HG03280 (cell line): Measurements from ENCODE around the gene NFATC1.

Source experiments
- ATAC-seq: cut with Tn5 transposase; IDR thresholded peaks from one replicate; pipeline ENCODE4 v1.9.1; 2021; ENCODE audit warnings: mild to moderate bottlenecking, moderate library complexity; ENCODE audit not compliant: unreplicated experiment

The NFATC1 gene

GRCh38 chr18:79529296-79529695, 133.6 kb downstream of the NFATC1 start:
- ATAC-seq: no peak

- ATAC-seq: no peak
These were observed 134.3 kb downstream of the NFATC1 start for GRCh38 chr18:79529991-79530390.

- ATAC-seq: no peak
These were observed 135.1 kb downstream of the NFATC1 start for GRCh38 chr18:79530821-79531220.

- ATAC-seq: no peak
These were observed 135.7 kb downstream of the NFATC1 start for GRCh38 chr18:79531386-79531785.

GRCh38 chr18:79531926-79532312, 136.2 kb downstream of the NFATC1 start:
- ATAC-seq: no peak

GRCh38 chr18:79532313-79533007, 136.7 kb downstream of the NFATC1 start:
- ATAC-seq: no peak

GRCh38 chr18:79533146-79533545, 137.4 kb downstream of the NFATC1 start:
- no peak for ATAC-seq

GRCh38 chr18:79533591-79533990, 137.9 kb downstream of the NFATC1 start:
- ATAC-seq: no peak

GRCh38 chr18:79534356-79534755, 138.6 kb downstream of the NFATC1 start:
- ATAC-seq: no peak

GRCh38 chr18:79537758-79538157, 142.0 kb downstream of the NFATC1 start:
- ATAC-seq: no peak

GRCh38 chr18:79538635-79539034, 142.9 kb downstream of the NFATC1 start:
- ATAC-seq: no peak

GRCh38 chr18:79540161-79540903, 144.6 kb downstream of the NFATC1 start:
- no peak for ATAC-seq

GRCh38 chr18:79540904-79541282, 145.2 kb downstream of the NFATC1 start:
- no peak for ATAC-seq

GRCh38 chr18:79542213-79542612, 146.5 kb downstream of the NFATC1 start:
- no peak for ATAC-seq

- no peak for ATAC-seq
These were observed 147.4 kb downstream of the NFATC1 start for GRCh38 chr18:79542876-79543750.

- ATAC-seq: no peak
These were observed 148.2 kb downstream of the NFATC1 start for GRCh38 chr18:79543861-79544385.

- no peak for ATAC-seq
These were observed 148.7 kb downstream of the NFATC1 start for GRCh38 chr18:79544386-79544963.

GRCh38 chr18:79545255-79545654, 149.5 kb downstream of the NFATC1 start:
- ATAC-seq: no peak

GRCh38 chr18:79545736-79546171, 150.0 kb downstream of the NFATC1 start:
- ATAC-seq: no peak

- no peak for ATAC-seq
These were observed 151.1 kb downstream of the NFATC1 start for GRCh38 chr18:79546781-79547272.
